SW 1271 (cell line): ENCODE measurements around the gene TRPT1.
"Not testable (repeated sequence)": the region's sequence is repeated elsewhere in the genome, so short reads cannot be mapped to it uniquely, and the experiment has no call there.

Source experiments
- DNase-seq, 2 experiments: peaks; one replicate each; lab custom pipeline; 2025; lab: John Stamatoyannopoulos, UW

The TRPT1 gene

DNA sequence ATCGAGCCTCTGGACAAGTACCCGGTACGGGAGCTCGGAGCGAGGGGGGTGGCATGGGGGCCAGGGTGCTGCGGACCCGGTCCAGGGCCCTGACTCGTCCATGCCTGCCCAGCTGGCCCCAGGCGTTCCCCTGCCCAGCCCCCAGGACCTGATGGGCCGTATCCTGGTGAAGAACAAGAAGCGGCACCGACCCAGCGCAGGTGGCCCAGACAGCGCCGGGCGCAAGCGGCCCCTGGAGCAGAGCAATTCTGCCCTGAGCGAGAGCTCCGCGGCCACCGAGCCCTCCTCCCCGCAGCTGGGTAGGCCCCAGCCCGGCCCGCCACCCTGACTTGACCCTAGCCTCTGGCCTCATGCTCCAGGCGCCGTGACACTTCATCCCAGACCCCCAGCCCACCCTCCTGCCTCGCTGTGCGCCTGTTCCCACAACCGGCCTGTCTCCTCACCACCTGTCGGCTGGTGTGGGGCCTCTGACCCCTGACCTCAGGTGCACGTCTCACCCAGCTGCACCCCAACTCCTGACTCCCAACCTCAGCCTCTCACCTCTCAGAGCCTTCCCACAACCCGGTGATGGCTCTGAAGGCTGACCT is 33.1 kb upstream of the TRPT1 start:
- DNase-seq: no peak

DNA sequence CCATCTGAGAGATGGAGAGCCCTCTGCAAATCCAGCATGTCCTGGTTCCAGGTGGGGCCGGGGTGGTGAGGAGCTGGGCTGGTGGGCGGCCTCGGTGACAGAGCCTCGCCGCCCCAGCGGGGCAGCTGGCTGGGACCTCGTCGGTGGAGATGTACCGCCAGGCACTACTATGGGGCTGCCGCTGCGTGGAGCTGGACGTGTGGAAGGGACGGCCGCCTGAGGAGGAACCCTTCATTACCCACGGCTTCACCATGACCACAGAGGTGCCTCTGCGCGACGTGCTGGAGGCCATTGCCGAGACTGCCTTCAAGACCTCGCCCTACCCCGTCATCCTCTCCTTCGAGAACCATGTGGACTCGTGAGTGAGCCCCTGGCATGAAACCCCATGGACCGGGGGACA is 32.4 kb upstream of the TRPT1 start:
- DNase-seq: no peak

DNA sequence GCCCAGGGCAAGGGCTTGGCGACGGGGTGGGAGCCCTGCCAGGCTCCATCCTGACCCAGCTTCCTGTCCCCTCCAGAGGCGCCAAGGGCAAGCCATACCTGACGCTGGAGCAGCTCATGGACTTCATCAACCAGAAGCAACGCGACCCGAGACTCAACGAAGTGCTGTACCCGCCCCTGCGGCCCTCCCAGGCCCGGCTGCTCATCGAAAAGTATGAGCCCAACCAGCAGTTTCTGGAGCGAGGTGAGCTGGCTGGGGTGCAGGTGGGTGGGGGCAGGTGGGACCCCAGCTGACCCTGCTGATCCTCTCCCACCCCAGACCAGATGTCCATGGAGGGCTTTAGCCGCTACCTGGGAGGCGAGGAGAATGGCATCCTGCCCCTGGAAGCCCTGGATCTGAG is 30.3 kb upstream of the TRPT1 start:
- no peak for DNase-seq

DNA sequence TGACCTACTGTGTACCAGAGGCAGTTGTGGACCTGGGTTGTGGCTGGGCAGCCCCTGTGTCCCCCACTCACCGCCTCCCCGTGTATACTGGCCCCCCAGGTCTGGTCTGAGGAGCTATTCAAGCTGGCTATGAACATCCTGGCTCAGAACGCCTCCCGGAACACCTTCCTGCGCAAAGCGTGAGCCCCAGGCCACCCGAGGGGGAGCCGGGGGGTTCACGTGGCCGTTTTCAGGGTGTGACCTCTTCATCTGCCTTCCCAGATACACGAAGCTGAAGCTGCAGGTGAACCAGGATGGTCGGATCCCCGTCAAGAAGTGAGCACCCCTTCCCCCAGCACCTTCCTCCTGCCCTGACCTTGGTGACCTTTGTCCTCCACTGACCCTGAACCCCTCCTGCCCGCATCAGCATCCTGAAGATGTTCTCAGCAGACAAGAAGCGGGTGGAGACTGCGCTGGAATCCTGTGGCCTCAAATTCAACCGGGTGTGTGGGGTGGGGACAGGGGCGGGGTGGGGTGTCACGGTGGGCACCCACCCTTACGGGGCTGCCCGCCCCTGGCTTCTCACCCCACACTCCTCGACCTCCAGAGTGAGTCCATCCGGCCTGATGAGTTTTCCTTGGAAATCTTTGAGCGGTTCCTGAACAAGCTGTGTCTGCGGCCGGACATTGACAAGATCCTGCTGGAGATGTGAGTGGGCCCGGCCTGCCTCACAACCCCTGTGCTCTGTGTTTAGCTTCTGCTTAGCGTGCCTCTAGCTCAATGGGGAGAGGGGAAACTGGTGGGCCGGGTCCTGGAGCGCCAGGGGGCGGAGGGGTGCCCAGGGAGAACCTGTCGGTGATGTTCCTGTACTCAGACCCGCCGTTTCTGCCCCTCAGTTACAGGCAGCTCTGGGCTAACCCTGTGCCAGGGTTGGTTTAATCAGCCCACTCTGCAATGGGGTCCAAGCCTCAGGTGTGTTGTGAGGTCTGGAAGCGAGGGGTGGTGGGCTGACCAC is 29.4 kb upstream of the TRPT1 start:
- DNase-seq: no peak

DNA sequence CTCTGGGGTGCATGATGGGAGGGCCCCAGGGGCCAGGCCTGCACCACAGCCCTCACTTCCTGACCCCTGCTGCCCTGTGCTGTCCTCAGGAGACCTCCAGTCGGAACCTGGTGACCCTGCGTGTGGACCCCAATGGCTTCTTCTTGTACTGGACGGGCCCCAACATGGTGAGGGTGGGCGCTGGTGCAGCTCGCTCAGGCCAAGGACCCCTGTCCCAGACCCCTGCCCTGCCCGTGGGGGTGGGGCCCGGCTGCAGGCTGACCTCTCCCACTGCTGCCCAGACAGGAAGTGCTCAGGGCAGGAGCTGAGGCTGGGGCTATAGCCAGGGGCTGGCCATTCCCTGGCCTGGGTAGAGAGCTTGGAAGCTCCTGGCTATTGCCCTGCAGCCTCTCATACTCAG is 28.3 kb upstream of the TRPT1 start:
- DNase-seq: no peak

DNA sequence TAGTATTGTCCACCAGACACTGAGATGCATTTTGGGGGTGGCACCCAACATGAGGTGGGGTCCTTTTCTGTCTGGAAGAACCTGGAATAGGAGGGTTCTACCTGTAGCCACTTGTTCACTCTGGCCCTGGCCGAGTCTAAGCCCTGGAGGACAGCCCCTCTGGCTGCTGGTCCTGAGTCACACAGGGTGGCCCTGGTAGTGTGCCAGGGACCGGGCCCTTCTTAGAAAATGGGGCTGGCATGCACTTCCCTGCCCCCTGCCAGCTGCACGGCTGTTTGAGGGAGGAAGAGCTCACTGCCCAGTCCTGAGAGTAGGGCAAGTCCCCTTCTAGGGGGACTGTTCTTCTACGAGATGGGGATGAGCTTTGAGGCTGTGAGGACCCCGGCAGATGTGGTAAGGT is 27.5 kb upstream of the TRPT1 start:
- no peak for DNase-seq

DNA sequence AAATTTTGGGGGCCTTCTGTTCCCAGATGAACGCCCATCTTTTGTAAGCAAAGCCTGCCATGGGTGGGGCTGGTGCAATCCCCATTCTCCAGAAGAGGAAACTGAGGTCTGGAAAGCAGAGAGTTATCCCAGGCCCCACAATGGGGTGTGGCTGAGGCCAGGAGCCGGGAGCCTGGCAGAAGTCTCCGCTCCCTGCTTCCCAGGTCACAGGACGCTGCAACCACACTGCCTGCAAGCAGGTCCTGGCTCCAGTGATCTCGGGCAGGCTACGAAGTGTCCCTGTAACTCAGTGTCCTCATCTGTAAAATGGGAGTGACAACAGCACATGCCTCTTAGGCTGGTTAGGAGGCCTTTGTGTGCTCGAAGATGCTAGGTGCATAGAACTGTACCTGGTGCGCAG is 27.1 kb upstream of the TRPT1 start:
- DNase-seq: no peak

DNA sequence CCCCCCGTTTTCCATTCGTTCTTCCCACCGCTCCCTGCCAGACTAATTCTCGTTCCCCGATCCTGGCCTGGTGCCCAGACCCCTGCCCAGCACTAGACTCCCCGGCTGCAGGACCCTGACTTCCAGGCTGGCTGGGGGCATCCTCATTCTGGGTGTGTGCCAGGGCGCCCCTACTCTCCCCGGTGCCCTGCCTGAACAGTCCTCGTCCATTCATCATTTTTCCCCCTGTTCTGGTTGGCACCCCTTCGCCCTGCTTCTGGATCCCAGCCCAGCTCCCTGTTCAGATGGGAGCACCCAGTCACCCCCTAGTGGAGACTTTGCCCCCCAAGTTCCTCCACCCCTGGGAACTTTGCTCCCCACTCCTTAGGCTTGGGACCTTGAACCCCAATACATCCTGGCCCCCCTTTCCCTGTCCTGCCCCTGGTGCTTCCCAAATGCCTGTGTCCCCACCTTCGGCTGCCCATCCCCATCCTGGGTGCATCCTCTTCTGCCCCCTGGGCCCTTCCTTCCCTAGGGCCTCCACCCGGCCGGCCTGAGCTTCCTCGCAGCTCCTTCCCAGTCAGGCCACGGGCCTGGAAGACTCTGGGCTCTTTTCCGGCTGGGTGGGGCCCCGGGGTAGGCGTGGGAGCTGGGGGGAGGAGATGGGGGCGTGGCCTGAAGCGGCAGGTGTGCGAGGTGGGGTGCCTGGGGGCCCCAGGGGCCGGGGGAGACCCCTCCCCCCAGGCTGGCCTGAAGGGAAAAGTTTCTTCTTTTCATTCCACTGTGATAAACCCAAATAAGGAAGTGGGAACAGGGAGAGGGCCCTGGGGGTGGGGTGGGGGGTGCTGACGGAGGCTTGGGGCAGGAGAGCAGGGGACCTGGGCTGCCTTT is 26.3 kb upstream of the TRPT1 start:
- peak in 1 of 2 experiments; percentile 44 for DNase-seq

DNA sequence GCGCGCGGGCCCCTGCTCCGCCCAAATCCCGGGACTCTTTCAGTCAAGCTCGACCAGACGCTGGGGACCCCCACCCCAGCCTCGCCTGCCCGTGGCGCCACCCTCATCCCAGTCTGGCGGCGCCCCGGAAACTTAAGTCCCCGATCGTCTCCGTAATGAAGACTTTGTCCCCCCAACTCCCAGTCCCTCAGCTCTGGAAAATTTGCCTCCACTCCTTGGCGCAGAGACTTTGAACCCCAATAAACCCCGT is 25.7 kb upstream of the TRPT1 start:
- DNase-seq: no peak

DNA sequence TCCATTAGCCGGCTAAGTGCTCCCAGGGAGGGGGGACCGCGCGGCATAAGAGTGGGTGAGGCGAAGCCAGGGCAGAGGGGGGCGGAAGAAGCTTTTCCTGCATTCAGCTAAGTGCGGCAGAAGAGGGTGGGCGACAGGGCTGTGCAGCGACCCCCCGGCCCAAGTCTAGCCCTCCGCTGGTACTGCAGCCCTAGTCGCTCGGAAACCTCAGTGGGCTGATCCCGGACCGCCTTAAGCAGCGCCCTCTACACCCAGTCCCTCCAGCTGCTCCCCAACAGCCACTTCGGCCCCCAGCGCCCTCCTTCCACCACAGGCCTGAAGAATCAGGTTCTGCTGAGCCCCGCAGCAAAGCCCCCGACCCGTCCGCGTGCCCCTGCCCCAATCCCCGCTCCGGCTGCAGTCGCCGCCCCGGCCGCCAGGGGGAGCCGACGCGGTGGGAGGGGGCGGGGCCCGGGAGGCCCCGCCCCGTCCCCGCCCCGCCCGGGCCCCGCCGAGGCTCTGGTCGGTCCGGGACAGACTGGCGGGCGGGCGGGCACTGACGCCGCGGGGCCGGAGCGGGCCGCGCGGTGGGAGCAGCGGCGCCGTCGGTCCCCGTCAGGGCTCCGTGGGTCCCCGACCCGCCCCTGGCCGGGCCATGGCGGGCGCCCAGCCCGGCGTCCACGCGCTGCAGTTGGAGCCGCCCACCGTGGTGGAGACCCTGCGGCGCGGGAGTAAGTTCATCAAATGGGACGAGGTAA is 25.2 kb upstream of the TRPT1 start, which contains the start of gene PLCB3:
Gene PLCB3 (plus strand): TSS at position 515 of the 737 bp plus-strand sequence. CDS start 120 bp downstream, at position 635.
- DNase-seq: peak in 1 of 2 experiments; percentile 35

DNA sequence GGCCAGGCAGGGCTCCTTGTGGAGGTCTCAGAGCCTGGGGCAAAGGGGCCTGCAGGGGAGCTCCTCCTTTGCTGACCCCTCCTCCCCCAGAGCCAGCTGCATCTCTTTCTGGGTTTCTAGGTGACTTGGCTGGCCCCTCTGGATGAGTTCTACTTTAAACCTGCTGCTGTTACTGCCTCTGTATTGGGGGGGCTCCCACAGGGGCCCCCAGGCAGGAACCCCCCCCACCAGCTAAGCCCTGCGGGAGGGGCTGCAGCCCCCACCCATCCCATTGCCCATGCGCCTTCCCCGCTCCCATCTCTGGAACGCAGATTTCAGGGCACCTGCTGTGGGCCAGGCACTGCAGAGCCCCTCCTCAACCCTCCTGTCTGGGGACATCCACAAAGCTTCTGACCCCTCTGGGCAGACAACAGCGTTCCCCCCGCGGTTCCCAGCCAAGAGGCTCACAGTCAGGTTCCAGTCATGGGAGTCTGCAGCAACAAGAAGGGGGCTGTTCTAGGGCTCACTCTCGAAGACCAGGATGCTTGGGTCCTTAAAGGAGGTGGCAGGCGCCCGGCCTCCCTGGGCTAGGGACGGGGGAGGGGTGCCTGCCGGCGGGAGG is 24.5 kb upstream of the TRPT1 start:
- no peak for DNase-seq

DNA sequence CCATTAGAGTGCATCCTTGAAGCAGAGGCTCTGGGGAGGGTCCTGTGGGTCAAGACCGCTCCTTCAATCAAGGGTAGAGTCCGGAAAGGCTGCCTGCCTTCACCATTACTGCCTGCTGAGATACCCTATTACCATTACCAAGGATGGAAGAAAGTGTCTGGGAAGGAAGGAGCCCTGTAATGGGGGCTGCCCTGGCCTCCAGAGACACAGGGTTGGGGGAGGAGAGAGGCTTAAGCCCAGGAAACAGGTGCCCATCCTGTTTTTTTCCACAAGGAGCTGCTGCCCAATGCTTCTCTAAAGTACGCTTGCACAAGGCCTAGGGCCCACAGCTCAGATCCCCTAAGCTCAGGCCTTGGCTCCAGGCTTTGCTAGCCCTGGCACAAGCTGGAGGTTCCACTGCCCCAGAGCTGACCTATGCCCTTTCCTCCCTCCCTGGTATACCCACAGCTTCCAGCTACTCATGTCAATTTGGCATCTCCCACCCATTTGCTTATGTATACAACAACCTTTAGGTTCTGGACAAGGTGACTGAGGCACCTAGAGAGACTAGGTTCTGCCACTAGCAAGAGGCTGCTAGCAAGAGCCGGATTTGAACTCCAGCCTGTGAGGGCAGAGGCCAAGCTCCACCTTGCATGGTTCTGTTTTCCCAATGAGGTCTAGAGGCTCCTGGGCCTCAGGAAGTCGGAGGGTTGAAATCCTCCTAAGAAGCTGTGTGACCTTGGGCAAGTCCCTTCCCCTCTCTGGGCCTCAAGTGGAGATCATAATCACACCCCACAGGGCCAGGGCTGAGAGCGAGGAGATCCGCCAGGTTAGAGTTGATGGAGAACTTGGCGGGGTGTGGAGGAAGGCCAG is 23.8 kb upstream of the TRPT1 start:
- no peak for DNase-seq

DNA sequence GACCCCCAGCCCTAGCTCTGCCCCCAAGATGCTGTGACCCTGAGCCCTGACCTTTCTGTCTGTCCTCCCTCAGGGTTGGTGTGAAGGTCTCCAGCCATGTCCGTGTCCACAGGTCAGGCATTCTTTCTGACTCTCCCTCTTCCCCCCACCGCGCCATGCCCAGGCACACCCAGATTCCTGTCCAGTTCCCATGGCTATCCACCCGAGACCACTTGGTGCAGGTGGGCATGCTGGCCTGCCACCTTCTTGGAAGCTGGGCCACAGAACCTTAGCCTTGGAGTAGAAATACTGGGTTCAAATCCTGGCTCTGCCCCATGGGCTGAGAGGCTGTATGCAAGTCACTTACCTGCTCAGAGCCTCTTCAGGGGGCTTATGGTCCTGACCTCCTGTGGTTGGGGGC is 23.1 kb upstream of the TRPT1 start:
- no peak for DNase-seq

DNA sequence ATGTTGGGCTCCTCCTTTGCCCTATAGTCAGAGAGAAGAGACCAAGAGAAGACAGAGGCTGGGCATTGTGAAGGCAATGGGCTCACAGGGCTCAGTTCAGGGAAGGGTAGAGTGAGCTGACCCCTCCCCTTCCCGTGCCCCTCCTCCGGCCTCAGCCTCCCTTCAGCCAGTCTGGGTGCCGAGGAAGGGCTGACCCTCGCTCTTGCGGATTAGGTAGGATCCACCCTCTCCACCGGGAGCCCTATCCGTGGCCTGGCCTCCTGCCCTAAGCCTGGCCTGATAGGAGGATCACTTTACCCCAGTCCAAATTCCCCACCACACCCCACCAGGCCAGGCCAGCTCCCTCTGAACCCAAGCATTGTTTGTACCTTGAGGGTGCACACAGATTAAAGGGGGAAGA is 22.6 kb upstream of the TRPT1 start:
- DNase-seq: no peak

DNA sequence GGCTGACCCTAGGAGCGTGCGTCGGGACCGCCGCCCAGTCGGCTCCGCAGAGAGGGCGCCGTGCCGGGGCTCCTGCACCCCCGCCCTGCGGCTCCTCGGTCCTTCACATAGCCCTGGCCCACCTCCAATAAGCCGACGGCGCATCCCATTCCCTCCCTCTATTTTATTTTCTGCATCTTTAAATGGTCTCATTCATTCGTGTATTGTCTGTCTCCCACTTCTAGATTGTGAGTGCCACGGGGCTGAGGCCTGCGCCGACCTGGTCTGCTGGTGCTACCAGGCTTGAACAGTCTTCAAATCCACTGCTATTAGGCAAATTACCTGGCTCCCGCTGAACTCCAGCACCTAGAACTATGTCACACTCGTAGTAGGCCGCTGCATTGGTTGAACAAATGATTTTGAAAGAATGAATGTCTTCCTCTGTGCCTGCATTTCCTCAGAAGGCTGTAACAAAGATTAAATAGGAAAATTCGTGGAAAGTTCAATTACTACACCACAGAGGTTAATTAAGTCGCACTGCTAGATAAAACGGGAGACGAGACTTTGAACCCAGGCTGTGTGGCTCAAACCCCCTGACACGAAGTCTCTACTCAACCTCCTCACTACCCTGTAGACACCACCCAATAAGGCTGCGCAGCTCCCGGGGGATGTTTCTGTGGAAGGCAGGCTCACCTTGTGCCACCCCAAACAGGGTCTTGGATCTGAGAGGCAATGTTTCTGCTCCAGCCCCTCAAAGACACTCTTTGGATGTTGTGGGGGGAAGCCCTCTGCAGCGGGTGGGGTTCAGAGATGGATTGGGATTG is 21.9 kb upstream of the TRPT1 start:
- no peak for DNase-seq

DNA sequence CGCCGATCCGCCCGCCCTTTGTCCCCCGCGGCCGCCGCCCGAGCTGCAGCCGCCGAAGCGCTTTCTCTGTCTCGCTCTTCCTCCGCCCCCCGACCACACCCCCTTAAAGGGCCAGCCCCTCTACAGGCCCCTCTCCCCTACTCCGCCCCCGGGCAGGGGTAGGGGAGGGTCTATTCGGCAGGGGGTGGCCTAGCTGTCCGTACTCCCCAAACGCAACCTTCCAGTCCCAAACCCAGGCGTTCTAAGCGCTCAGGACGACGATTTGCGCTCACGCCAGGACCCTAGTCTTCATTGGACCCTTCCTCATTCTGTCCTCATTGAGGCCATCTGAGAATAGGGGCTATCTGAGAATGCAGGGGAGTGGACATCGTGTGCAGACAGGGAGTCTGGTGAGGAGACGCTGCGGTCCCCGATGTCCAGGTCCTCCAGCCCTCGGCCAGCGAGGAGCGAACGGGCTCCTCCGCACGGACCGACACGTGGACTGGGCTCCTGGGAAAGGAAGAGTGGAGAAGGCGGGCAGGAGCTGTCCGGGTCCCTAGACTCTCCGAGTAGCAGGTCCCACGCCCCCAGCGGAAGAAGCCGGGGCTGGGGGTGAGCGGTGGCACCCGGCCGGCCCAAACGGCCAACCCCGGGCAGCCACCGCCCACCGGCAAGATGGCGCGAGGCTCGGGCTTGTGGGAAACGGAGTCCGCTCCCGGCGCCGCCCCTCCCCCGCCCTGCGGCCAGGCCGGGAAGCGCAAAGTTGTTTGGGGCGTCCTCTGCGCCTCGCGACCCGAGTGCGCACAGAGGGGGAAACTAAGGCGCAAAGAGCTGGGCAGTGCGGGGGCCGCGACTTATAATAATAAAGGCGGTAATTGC is 21.1 kb upstream of the TRPT1 start, which contains the start of gene PPP1R14B:
Gene PPP1R14B (minus strand): TSS at position 73 of the 858 bp plus-strand sequence. CDS start 270 bp downstream, outside the sequence.
- peak; percentile 67 to 81 for DNase-seq

DNA sequence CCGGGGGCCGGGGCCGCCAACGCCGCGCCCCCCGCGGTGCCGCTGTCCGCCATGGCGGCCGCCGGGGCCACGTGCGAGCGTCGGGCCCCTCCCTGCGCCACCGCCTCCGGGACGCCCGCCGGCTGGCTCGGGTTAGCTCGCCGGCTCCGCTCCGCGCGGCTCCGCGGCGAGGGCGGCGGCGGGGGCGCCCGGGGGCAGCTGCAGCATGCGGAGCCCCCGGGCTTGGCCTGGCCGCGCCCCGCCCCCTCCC is 20.6 kb upstream of the TRPT1 start:
- DNase-seq: not testable (repeated sequence)

DNA sequence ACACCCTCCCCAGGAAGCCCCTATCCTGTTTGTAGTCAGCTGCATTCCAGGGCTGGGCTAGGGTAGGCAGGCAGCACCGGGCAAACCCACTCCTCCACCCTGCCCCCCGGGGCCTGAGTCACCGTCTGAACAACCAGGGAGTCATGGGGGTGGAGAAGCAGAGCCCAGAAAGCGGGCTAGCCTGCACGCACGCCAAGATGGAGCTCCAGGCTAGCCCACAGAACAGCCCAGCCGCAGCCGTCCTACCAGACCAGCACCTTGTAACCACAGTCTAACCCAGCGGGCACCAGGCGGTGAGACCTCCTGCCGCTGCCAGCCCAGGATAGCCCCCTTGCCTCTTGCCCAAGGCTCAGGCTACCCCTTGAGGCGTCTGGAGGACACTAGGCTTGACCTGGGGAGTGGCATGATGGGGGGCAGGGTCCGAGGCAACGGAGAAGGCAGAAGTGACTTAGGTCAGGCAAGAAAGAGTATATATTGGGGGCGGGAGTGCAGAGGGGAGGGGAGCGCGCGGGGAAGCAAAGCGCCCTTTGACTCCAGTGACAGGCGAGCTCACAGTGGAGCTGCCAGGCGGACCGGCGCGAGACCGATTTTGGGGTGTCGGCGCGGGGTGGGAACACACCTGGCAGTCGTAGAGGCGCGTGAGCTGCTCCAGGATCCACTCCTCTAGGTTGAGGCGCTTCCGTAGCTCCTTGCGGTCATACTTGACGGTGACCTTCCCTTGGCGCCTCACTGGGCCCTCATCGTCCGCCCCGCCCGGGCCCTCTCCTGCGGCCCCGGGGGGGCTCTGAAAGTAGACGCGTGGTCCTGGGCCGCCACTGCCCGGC is 20.0 kb upstream of the TRPT1 start:
- peak; percentile 64 to 76 for DNase-seq
